ENCODE results near the gene TIAM2.

Gene TIAM2

DNA sequence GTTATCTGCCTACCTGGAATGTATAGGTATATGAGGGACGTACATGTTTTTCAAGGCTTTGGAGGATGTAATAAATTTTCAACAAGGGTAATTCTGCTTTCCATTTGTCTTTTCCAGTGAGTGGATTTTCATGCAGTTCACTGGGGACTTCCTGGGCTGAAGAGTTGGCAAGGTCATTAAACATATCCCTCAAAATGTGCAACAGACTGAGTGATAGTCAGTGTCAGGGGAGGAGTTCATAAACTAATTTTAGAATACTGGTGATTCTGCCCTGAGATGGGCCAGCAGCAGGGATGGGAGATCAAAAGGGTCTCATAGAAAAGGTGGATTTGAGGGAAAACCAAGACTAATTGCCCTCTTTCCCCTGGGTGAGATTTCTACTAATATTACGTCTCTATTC is 146.4 kb downstream of the TIAM2 start:
- Mint-ChIP-seq H3K4me1 (ENCODE audit: low read depth) (peaks cover 13% of the 10 kb centered on the region), H3K27ac (no peak overlapping the region), H3K36me3 (ENCODE audit: low read depth) (no peaks in the 10 kb centered on the region), H3K4me3 (no peak overlapping the region), H3K9me3 (no peaks in the 10 kb centered on the region), H3K27me3 (no peaks in the 10 kb centered on the region)
- intact Hi-C loops (cut with micrococcal nuclease) = no loop called here

DNA sequence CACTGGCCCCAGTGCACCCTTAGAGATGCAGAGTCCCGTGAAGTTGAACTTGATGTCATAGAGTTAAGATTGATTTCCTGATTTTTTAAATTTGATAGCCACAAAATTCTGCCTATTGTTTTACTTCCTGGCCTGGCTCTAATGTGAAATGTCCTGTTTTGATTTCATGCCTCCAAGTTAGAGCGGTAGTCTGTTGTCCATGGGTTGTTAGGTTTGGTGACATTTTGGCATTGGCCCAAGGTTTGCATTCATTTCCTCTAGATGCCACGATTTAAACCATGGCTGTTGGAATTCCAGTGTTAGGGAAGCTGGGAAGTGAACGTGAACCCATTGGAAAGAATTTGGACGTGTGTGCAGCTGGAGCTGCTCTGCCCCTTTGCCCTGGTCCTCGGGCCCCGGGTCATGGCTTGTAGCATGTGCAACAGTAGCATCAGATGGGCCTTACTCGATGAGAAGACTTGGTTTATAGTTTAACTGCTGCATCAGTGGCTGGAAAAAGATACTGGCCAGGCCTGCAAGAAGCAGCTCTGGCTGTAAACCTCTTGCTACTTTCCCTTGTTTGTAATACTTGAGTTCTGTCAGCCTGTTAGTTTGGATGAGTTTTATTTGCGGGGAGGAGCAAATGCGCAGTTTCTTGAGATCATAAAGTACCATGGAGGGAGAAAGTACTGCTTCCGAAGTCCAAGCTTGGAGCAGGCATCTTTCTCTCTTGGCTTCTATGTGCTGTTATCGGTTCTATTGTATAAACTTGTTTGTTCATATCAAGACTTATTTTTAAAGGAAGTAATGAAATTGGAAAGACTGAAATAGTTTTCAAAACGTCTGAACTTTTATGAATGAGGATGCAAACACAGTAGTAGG is 147.3 kb downstream of the TIAM2 start:
- H3K4me3 Mint-ChIP-seq = no peak overlapping the region
- peak overlapping the region; percentile 37 for H3K27ac Mint-ChIP-seq
- no peaks in the 10 kb centered on the region for H3K27me3 Mint-ChIP-seq
- H3K4me1 Mint-ChIP-seq (ENCODE audit: low read depth) = peaks cover 13% of the 10 kb centered on the region
- intact Hi-C loops (cut with micrococcal nuclease) = no loop called here
- H3K9me3 Mint-ChIP-seq = no peaks in the 10 kb centered on the region
- H3K36me3 Mint-ChIP-seq (ENCODE audit: low read depth) = no peaks in the 10 kb centered on the region

DNA sequence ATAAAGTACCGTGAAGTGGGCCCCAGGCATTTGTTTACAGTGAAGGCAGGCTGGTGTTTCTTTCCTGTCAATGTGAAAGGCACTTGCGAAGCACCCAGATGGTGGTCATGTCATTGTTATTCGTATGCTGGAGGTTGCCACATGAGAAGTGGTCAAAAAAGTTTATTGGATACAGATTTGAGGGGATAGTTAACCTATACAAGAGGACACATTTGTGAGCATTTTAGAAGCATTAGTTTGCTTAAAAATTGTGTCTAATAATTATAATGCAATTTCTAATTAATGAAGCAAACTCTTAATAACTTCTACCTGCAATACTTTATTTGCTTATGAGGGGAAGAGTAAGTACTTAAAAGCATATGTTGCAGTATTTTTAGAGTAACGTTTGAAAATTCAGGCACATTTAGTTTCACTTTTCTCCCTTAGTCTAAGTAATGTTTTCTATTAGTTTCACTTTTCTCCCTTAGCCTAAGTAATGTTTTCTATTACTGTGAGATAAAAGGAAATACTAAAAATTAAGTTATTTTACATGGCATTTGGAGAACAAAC is 148.0 kb downstream of the TIAM2 start:
- Mint-ChIP-seq H3K9me3 (no peaks in the 10 kb centered on the region), H3K36me3 (ENCODE audit: low read depth) (no peaks in the 10 kb centered on the region), H3K4me1 (ENCODE audit: low read depth) (peaks cover 13% of the 10 kb centered on the region), H3K4me3 (peak overlapping the region; percentile 9), H3K27me3 (no peaks in the 10 kb centered on the region), H3K27ac (peak overlapping the region; percentile 37)
- intact Hi-C loops (cut with micrococcal nuclease) = no loop called here

DNA sequence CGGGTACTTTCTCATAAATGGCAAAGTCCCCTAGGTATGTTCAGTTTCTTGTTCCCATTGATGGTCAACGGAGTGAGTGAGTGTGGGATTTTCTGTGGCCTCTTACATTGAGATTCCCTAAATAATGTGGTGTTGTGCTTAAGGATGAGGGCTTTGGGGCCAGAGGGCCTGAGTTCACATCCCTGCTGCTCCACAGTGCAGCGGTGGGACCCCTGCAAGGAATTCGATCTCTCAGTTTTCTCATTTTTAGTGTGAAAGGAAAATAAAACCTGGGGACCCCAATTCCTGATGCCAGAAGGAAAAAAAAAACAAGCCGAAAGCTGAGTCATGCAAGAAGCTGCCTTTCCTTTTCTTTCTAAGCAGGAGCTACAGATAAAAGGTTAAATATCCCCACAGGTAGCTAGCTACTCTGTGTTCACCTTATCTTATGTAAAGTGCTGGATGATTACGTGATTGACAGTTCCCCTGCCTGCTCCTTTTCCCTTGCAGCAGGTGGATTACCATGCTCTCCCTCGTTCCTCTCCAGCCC is 148.5 kb downstream of the TIAM2 start:
- H3K27me3 Mint-ChIP-seq = no peaks in the 10 kb centered on the region
- no peaks in the 10 kb centered on the region for H3K9me3 Mint-ChIP-seq
- H3K4me3 Mint-ChIP-seq = peak overlapping the region; percentile 9
- intact Hi-C loops (cut with micrococcal nuclease) = no loop called here
- no peak overlapping the region for H3K27ac Mint-ChIP-seq
- H3K36me3 Mint-ChIP-seq (ENCODE audit: low read depth) = no peaks in the 10 kb centered on the region
- peaks cover 13% of the 10 kb centered on the region for H3K4me1 Mint-ChIP-seq (ENCODE audit: low read depth)

DNA sequence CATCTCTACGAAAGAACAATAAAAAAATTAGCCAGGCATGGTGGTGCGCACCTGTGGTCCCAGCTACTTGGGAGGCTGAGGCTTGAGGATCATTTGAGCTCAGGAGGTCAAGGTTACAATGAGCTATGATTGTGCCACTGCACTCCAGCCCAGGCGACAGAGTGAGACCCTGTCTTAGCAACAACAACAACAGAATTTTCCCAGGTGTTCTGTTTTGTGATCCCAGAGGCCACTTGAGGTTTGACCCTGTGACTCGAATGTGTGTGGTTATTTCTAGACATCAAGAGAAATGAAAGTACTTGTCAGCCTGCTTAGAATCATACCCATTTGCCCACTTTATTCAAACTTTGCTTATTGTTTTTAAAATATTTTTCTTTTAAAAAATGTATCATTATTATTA is 151.1 kb downstream of the TIAM2 start:
- Mint-ChIP-seq H3K36me3 (ENCODE audit: low read depth) (no peaks in the 10 kb centered on the region), H3K9me3 (no peaks in the 10 kb centered on the region), H3K27ac (no peak overlapping the region), H3K4me1 (ENCODE audit: low read depth) (peaks cover 13% of the 10 kb centered on the region), H3K4me3 (no peak overlapping the region), H3K27me3 (no peaks in the 10 kb centered on the region)
- intact Hi-C loops (cut with micrococcal nuclease) = no loop called here

DNA sequence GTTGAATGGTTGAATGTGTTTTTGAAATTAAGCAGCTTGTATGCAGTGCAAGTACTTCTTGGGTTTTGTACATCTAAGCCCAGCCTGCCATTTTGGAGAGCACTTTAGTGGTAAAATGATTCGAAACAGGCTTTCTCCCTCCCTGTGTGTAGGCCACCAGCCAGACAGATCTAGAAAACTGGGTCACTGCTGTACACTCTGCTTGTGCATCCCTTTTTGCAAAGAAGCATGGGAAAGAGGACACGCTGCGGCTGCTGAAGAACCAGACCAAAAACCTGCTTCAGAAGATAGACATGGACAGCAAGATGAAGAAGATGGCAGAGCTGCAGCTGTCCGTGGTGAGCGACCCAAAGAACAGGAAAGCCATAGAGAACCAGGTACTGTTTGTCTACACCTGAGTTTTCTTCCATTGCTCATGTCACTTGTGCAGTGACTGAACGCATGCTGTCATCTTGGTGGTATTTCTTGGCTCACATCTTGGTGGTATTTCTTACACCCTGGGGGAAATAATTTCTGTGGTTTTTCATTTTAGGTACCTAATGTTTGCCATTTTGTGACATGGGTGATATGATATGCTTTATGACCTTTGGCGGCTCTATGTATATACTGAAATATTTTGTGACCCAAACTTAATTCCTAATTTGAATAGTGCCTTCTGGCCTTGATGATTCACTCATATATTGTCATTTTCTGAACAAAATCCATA is 153.0 kb downstream of the TIAM2 start:
- Mint-ChIP-seq H3K27me3 (no peaks in the 10 kb centered on the region), H3K4me1 (ENCODE audit: low read depth) (peaks cover 11% of the 10 kb centered on the region), H3K9me3 (no peaks in the 10 kb centered on the region), H3K4me3 (no peak overlapping the region), H3K27ac (no peak overlapping the region), H3K36me3 (ENCODE audit: low read depth) (no peaks in the 10 kb centered on the region)
- intact Hi-C loops (cut with micrococcal nuclease) = no loop called here

DNA sequence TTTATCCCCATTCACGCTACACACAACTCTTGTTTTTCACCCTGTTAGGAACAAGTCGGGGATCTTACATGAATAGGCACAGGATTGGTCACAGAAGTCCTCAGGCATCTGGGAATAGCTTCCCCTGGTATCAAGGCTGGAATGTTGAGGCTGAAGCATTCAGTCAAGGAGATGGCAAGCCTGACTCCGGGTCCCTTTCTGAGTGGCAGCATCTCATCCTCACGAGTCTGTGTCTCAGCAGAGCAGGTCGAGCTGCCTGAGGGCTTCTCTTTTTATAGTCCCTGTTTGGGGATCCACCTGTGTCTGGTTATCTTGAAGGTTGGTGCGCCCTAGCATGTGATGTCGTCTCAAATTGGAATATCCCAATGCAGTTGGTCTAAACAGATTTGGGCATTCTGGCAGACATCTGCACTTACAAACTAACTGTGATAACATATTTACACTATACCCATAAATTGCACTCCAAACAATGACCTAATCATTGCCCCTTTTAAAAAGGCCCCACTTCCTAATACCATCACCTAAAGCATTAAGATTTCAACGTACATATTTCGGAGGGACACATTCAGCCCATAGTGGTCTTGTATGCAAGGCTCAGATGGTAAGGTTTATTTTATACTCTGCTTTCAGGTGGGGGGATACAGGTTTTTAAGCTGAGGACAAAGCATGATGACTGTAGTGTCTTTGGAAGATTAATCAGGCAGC is 156.0 kb downstream of the TIAM2 start:
- Mint-ChIP-seq H3K27ac (no peak overlapping the region), H3K9me3 (no peaks in the 10 kb centered on the region), H3K36me3 (ENCODE audit: low read depth) (no peaks in the 10 kb centered on the region), H3K27me3 (no peaks in the 10 kb centered on the region), H3K4me3 (no peak overlapping the region), H3K4me1 (ENCODE audit: low read depth) (peaks cover 32% of the 10 kb centered on the region)
- intact Hi-C loops (cut with micrococcal nuclease) = no loop called here

DNA sequence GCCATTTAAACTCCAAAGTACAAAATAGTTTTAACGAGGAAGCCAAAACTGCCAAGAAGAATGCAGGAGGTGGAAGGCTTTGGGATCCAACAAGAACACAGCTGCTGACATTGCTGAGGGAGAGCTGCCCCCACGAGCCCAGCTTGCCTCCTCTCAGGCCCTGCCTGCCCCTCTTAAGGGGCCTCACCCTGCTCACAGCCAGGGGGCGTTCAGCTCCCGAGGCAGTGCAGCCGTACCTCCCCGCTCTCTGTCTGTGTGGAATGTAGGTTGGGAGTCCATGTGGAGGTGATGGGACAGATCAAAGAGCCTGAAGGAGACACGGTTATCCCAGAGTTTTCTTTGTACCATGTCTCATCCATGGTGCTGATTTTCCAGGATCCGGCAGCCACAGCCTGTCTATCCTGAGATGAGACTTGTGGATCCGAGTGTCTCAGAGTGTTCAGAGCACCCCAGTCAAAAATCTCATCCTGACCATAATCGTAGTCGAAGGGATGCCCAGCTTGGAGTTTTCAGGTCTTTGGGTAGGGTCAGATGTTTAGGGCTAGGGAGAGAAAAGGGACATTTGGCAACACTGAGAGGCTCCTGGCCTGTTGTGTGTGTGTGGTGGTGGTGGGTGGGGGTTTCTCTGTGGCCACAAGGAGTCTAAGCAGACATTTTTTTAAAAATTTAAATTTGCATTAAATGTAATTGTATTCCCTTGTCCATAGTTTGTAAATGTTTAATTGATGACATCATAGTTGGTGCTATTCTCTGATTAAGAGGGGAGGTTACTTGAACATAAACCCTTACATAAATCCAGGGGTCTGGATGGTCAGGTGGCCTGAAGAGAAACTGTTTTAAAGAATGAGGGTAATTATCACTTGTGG is 157.3 kb downstream of the TIAM2 start:
- intact Hi-C loops (cut with micrococcal nuclease) = no loop called here
- H3K9me3 Mint-ChIP-seq = no peaks in the 10 kb centered on the region
- no peak overlapping the region for H3K4me3 Mint-ChIP-seq
- H3K27ac Mint-ChIP-seq = no peak overlapping the region
- no peaks in the 10 kb centered on the region for H3K36me3 Mint-ChIP-seq (ENCODE audit: low read depth)
- H3K4me1 Mint-ChIP-seq (ENCODE audit: low read depth) = peaks cover 44% of the 10 kb centered on the region
- no peaks in the 10 kb centered on the region for H3K27me3 Mint-ChIP-seq

DNA sequence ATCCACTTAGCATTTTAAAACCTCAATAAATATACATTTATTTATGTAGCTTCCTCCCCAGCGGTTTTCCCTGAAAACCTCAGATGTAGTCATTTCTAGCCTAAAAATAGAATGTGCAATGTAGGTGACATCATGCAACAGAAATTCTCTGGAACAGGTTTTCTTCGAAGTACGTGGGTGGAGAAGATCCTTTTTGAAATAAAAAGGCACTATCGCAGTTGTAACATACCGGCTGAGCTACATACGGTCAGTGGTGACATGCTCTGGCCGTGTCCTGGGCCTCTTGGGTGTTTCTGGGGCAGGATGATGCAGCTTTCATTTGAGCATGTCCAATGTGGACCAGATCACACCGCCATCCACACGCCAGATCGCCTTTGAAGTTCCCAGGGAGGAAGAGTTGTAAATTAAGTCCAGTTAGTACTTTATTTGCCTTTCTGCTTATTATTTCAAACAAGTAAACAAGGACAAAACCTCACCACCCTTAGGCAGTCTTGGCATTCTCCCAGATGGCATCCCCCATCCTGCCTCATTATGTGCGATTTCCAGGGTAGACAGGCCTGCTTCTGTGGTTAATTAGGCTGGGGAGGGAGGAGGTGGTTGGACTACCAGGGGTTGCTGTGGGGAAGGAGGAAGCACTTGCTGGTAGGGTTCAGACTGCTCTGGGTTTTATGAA is 159.2 kb downstream of the TIAM2 start:
- no peak overlapping the region for H3K4me3 Mint-ChIP-seq
- intact Hi-C loops (cut with micrococcal nuclease) = no loop called here

DNA sequence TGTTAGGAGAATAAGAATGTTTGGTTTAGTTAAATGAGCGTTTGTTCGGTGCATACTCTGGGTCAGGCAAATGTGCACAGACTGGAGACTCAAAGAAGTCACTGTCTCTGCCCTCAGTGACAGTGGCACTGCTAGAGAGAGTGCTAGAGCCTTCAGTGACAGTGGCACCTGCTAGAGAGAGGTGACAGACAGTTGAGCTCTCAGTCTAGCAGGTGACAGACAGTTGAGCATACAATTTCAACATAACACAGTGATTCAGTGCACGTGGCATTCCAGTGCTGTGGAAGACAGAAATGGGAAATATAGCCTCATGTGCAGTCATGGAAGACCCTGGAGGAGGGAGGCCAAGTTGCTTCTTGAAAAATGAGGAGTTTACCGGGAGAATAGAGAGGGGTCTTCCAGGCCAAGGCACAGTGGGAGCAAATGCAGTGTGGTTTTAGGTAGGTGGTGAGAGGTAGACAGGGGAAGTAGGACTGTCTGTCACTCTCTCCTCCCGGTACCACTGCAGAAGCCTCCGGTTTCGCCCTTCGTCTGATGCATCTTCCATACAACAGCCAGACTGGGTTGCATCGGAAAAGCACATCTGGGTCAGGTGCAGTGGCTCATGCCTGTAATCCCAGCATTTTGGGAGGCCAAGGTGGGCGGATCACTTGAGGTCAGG is 160.8 kb downstream of the TIAM2 start:
- Mint-ChIP-seq H3K27me3 (no peaks in the 10 kb centered on the region), H3K4me1 (ENCODE audit: low read depth) (peaks cover 48% of the 10 kb centered on the region), H3K27ac (peak overlapping the region; percentile 88), H3K4me3 (no peak overlapping the region), H3K36me3 (ENCODE audit: low read depth) (no peaks in the 10 kb centered on the region), H3K9me3 (peaks cover 13% of the 10 kb centered on the region)
- intact Hi-C loops (cut with micrococcal nuclease) = no loop called here

More for the DNA sequence above, 159.2 kb downstream of the TIAM2 start:
- Mint-ChIP-seq H3K27me3 (no peaks in the 10 kb centered on the region), H3K9me3 (no peaks in the 10 kb centered on the region), H3K27ac (peak overlapping the region; percentile 88), H3K36me3 (ENCODE audit: low read depth) (no peaks in the 10 kb centered on the region), H3K4me1 (ENCODE audit: low read depth) (peaks cover 48% of the 10 kb centered on the region)

DNA sequence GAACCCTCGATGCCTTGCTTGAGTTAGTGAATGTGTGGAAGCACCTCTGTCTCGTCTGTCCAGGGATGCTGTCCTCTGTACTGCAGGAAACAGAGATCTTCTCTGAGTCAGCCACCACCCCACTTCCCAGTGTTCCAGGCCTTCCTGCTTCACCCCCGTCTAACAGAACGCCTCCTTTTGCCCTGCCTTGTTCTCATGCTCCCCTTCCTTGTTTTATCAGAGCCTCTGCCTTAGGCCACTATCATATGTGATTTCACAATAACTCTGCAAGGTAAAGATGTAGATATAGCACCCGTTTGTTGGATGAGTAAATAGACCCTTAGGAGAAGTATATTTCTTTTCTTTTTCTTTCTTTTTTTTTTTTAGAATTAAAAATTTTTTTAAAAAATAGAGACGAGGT is 162.0 kb downstream of the TIAM2 start:
- Mint-ChIP-seq H3K36me3 (ENCODE audit: low read depth) (no peaks in the 10 kb centered on the region), H3K4me3 (no peak overlapping the region), H3K27me3 (no peaks in the 10 kb centered on the region), H3K27ac (peak overlapping the region; percentile 28), H3K4me1 (ENCODE audit: low read depth) (peaks cover 48% of the 10 kb centered on the region), H3K9me3 (peaks cover 13% of the 10 kb centered on the region)
- intact Hi-C loops (cut with micrococcal nuclease) = no loop called here

DNA sequence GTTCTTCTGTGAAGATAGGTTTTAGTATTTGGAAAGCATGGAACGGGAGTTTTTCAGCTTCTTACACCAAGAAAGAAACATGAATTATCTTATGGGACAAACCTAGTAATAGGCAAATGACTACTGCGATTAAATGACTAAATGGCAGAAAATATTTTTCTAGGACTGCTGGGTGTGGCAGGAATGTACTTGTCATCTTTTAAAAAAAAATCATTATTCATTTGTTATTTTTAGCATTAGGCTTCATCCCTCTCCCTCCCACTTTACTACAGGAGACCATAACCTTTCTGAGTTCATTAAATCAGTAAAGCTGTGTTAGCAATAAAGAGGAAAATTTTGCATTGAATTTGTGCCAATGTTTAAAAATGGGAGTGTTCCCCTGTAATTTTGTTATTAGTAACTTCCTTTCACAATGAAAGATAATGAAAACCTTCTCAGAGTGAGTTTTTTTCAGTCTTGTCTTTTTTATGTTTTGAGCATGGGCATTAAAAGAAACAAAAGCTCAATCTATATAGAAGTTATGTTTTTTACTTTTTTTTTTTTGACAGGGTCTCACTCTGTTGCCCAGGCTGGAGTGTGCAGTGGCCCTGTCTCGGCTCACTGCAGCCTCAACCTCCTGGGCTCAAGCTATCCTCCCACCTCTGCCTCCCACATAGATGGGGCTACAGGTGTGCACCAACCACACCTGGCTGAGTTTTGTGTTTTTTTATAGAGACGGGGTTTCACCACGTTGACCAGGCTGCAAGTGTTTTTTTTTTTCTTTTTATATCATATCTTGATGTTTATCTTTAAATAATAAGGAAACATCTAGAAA is 163.1 kb downstream of the TIAM2 start:
- Mint-ChIP-seq H3K4me1 (ENCODE audit: low read depth) (peaks cover 43% of the 10 kb centered on the region), H3K9me3 (peaks cover 13% of the 10 kb centered on the region), H3K4me3 (no peak overlapping the region), H3K27ac (no peak overlapping the region), H3K36me3 (ENCODE audit: low read depth) (no peaks in the 10 kb centered on the region), H3K27me3 (peaks cover 1% of the 10 kb centered on the region)
- intact Hi-C loops (cut with micrococcal nuclease) = no loop called here
